Measurements from ENCODE around the gene HS6ST2.

- TF ChIP-seq POLR2AphosphoS5 (IDR thresholded peaks at IDR 0.05; ENCODE audit: low read depth, low read length) (no peak), REST (IDR thresholded peaks at IDR 0.05; ENCODE audit: insufficient read depth in 1 of 2, low read depth in 2 of 2, low read length in 2 of 2) (no peak), SIN3A (IDR thresholded peaks at IDR 0.05; ENCODE audit: borderline replicate concordance, insufficient read depth, low read length) (no peak)
Measured at GRCh38 chrX:132624466-132624865, 334.0 kb downstream of the HS6ST2 start.

Data from PFSK-1 (cell line).